Measurements from ENCODE around the gene BCL2. TPM values are rescaled to one million over a fixed set of nuclear protein-coding genes. Genes with fewer than 3 reads are reported as not detected.

Gene BCL2
- total and polyA plus RNA-seq, 2 donors: 11.7 to 17.5 TPM

DNA sequence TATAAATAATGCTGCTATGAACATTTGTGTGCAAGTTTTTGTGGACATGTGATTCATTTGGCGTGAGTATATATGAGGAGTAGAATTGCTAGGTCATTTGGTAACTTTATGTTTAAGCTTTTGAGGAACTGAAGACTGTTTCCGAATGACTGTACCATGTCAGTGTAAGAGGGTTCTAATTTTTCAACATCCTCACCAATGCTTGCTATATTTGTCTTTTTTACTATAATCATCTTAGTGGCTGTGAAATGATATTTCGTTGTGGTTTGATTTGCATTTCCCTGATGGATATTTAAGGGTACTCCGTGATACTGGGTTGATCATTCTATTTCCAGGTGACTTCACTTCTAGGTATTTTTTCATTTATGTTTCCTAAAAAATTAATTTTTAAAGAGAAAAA lies 241.1 kb downstream of the BCL2 start:
- 92% methylated on average over 4 of the region's 4 CpGs for WGBS
- DNase-seq (ENCODE audit: low read depth in 6 of 9, low spot score in 9 of 9): peak in 1 of 9 donors; percentile 20
- no peak overlapping the region for H3K27ac ChIP-seq (ENCODE audit: low read depth in 1 of 2, low read length in 1 of 2)
- H3K4me1 ChIP-seq (ENCODE audit: control insufficient read depth in 2 of 2, insufficient read depth in 2 of 2, low read length in 2 of 2): no peaks in the 10 kb centered on the region
- no peaks in the 10 kb centered on the region for H3K27me3 ChIP-seq (ENCODE audit: control insufficient read depth in 2 of 2, insufficient read depth in 1 of 2, low read length in 1 of 2)
- no peaks in the 10 kb centered on the region for H3K36me3 ChIP-seq (ENCODE audit: control insufficient read depth in 2 of 2, insufficient read depth in 2 of 2, low read length in 1 of 2)
- H3K9me3 ChIP-seq (ENCODE audit: control insufficient read depth in 2 of 2, insufficient read depth in 1 of 2, low read length in 1 of 2): peaks cover 0 to 3% of the 10 kb centered on the region in 2 donors
- H3K4me3 ChIP-seq (ENCODE audit: low read length in 2 of 2): no peak overlapping the region

DNA sequence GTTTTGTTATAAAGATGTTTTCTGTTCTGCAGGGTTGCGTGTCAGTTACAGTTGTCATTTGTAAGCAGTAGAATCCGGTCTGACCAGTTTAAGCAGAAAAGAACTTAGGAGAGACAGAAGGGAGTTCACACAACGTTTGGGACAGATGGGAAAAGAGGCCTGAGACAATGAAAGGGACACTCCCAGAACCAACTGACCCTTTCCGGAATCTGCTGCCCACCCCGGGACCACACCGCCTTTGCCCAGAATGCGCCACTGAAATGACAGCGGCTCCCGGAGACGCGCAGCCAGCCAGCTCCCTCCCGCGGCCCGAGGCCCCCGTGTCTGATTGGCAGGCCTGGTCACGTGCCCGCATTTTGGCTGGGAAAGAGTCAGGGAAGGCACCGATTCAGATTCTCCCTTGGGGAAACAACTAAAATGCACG lies 244.6 kb downstream of the BCL2 start:
- Histone ChIP-seq H3K36me3 (ENCODE audit: control insufficient read depth in 2 of 2, insufficient read depth in 2 of 2, low read length in 1 of 2) (no peaks in the 10 kb centered on the region), H3K27me3 (ENCODE audit: control insufficient read depth in 2 of 2, insufficient read depth in 1 of 2, low read length in 1 of 2) (no peaks in the 10 kb centered on the region), H3K9me3 (ENCODE audit: control insufficient read depth in 2 of 2, insufficient read depth in 1 of 2, low read length in 1 of 2) (peaks cover 0 to 2% of the 10 kb centered on the region in 2 donors), H3K27ac (ENCODE audit: low read depth in 1 of 2, low read length in 1 of 2) (peak overlapping the region; percentile 77 to 84), H3K4me3 (ENCODE audit: low read length in 2 of 2) (peak overlapping the region; percentile 50 to 68), H3K4me1 (ENCODE audit: control insufficient read depth in 2 of 2, insufficient read depth in 2 of 2, low read length in 2 of 2) (no peaks in the 10 kb centered on the region)
- WGBS: 3% methylated on average over 19 of the region's 19 CpGs
- peak in 7 of 9 donors; percentile 52 to 84 (median 64) for DNase-seq (ENCODE audit: low read depth in 6 of 9, low spot score in 9 of 9)

GRCh38 chr18:63073481-63073880 lies 246.1 kb downstream of the BCL2 start:
- Histone ChIP-seq H3K4me3 (ENCODE audit: low read length in 2 of 2) (no peak overlapping the region), H3K27ac (ENCODE audit: low read depth in 1 of 2, low read length in 1 of 2) (no peak overlapping the region), H3K27me3 (ENCODE audit: control insufficient read depth in 2 of 2, insufficient read depth in 1 of 2, low read length in 1 of 2) (no peaks in the 10 kb centered on the region), H3K36me3 (ENCODE audit: control insufficient read depth in 2 of 2, insufficient read depth in 2 of 2, low read length in 1 of 2) (no peaks in the 10 kb centered on the region), H3K4me1 (ENCODE audit: control insufficient read depth in 2 of 2, insufficient read depth in 2 of 2, low read length in 2 of 2) (no peaks in the 10 kb centered on the region), H3K9me3 (ENCODE audit: control insufficient read depth in 2 of 2, insufficient read depth in 1 of 2, low read length in 1 of 2) (no peaks in the 10 kb centered on the region)
- DNase-seq (ENCODE audit: low read depth in 6 of 9, low spot score in 9 of 9): peak in 3 of 9 donors; percentile 33 to 71 (median 37)
- WGBS: 60% methylated on average over 2 of the region's 2 CpGs

Other genes with a start within 250 kb of the BCL2 start
- gene KDSR, start 47.4 kb upstream of the BCL2 start, total RNA-seq: 12.2 TPM
- gene KDSR, start 47.4 kb upstream of the BCL2 start, polyA plus RNA-seq: 28.0 TPM
- 40.5 TPM for gene VPS4B, start 102.7 kb upstream of the BCL2 start, total RNA-seq
- 25.5 TPM for gene VPS4B, start 102.7 kb upstream of the BCL2 start, polyA plus RNA-seq
- gene SERPINB5, start 157.2 kb upstream of the BCL2 start, total RNA-seq: 6.1 TPM
- gene SERPINB5, start 157.2 kb upstream of the BCL2 start, polyA plus RNA-seq: 21.9 TPM
- gene SERPINB12, start 222.6 kb upstream of the BCL2 start, total RNA-seq: 2.6 TPM
- gene SERPINB12, start 222.6 kb upstream of the BCL2 start, polyA plus RNA-seq: 4.0 TPM